ENCODE data around the gene RAB7B.

The RAB7B gene

GRCh38 chr1:205939690-205940330, 63.4 kb downstream of the RAB7B start:
- Mint-ChIP-seq H3K36me3 (no peaks in the 10 kb centered on the region), H3K4me1 (no peaks in the 10 kb centered on the region), H3K4me3 (no peak overlapping the region), H3K27me3 (peaks cover 31% of the 10 kb centered on the region), H3K27ac (no peak overlapping the region), H3K9me3 (no peaks in the 10 kb centered on the region)

DNA sequence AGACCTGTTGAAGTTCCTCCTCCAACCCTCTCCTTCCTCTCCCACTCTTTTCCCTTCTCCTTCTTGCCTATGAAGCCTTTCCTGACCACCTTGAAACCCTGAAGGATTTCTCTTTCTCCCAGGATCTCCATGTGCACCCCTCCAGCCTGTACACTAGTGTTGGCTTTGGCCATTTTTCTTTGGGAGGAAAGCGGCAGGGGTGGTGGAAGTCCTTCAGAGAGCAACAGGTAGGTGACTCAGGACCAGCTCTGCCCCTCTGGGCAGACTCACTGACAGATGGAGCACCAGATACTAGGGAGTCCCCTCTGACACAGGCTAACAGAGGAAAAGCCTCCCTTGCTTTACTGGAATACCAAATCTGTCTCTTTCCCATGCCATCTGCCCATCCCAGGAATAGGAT, 64.5 kb downstream of the RAB7B start:
- Mint-ChIP-seq H3K4me3 (no peak overlapping the region), H3K36me3 (no peaks in the 10 kb centered on the region), H3K4me1 (no peaks in the 10 kb centered on the region), H3K27ac (no peak overlapping the region), H3K9me3 (no peaks in the 10 kb centered on the region), H3K27me3 (peaks cover 28% of the 10 kb centered on the region)

DNA sequence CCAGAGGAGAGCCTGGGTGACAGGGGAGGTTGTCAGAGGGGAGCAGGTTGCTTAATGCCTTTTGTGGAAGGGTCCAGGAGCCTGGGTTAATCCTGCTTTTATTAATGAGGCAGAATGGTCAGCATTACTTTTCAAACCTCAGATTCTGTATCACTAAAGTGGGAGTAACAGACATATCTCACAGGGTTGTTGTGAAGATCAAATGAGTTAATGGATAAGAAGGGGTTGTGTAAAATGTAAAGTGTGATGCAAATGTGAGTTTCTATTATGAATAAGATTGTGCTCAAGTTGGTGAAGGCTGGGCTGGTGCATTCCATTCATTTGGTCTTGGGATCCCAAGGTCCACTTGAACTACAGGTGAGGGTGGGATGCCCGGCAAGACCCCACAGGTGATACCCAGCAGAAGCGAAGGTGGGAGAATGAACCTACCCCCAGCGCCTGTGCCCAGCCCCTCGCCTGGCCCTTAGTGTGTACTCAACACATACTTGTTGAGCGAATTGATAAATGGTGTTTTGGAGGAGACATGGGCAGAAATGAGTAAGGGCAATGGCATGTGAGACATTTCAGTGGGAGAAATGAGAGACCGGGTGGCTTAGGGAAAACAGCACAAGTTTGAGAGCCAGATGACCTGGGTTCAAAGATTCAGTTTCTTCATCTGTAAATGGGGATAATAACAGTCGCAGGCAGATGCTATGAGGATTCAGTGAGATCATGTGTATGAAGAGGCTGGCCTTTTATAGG, 66.2 kb downstream of the RAB7B start:
- H3K4me1 Mint-ChIP-seq, result no peaks in the 10 kb centered on the region
- no peak overlapping the region for H3K4me3 Mint-ChIP-seq
- H3K9me3 Mint-ChIP-seq, result no peaks in the 10 kb centered on the region
- no peaks in the 10 kb centered on the region for H3K36me3 Mint-ChIP-seq
- peaks cover 24% of the 10 kb centered on the region for H3K27me3 Mint-ChIP-seq
- no peak overlapping the region for H3K27ac Mint-ChIP-seq

GRCh38 chr1:205936311-205936710, 66.9 kb downstream of the RAB7B start:
- Mint-ChIP-seq H3K27ac (no peak overlapping the region), H3K9me3 (no peaks in the 10 kb centered on the region), H3K27me3 (peaks cover 22% of the 10 kb centered on the region), H3K36me3 (no peaks in the 10 kb centered on the region), H3K4me1 (no peaks in the 10 kb centered on the region), H3K4me3 (no peak overlapping the region)

GRCh38 chr1:205935869-205936268, 67.3 kb downstream of the RAB7B start:
- H3K9me3 Mint-ChIP-seq, result no peaks in the 10 kb centered on the region

DNA sequence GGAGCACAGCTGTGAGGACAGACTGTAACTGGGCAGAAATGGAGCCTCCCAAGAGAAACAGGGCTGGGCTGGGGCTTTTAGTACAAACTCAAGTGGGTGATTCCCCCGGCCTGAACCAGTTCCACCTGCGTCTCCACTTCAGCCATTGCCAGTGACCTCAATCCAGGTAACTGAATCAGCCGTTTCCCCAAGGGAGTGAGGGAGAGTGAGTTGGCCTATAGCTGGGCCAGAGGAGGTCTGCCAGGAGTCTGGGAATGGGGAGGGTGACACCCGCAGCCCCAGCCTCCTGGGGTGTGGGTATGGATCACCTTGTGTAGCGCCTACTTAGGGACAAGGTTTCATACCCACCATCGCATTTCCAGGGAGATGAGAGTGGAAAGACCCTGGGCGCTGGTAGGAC, 68.4 kb downstream of the RAB7B start:
- Mint-ChIP-seq H3K27me3 (peaks cover 17% of the 10 kb centered on the region), H3K27ac (no peak overlapping the region)

More at GRCh38 chr1:205935869-205936268, 67.3 kb downstream of the RAB7B start:
- no peaks in the 10 kb centered on the region for H3K4me1 Mint-ChIP-seq
- H3K4me3 Mint-ChIP-seq, result no peak overlapping the region
- no peaks in the 10 kb centered on the region for H3K36me3 Mint-ChIP-seq
- H3K27ac Mint-ChIP-seq, result no peak overlapping the region
- H3K27me3 Mint-ChIP-seq, result peaks cover 22% of the 10 kb centered on the region

GRCh38 chr1:205933671-205934618, 69.2 kb downstream of the RAB7B start:
- Mint-ChIP-seq H3K9me3 (no peaks in the 10 kb centered on the region), H3K27ac (no peak overlapping the region), H3K36me3 (no peaks in the 10 kb centered on the region), H3K27me3 (peaks cover 14% of the 10 kb centered on the region), H3K4me1 (no peaks in the 10 kb centered on the region), H3K4me3 (no peak overlapping the region)

More for the DNA sequence above, 68.4 kb downstream of the RAB7B start:
- Mint-ChIP-seq H3K4me1 (no peaks in the 10 kb centered on the region), H3K9me3 (no peaks in the 10 kb centered on the region), H3K4me3 (no peak overlapping the region), H3K36me3 (no peaks in the 10 kb centered on the region)

DNA sequence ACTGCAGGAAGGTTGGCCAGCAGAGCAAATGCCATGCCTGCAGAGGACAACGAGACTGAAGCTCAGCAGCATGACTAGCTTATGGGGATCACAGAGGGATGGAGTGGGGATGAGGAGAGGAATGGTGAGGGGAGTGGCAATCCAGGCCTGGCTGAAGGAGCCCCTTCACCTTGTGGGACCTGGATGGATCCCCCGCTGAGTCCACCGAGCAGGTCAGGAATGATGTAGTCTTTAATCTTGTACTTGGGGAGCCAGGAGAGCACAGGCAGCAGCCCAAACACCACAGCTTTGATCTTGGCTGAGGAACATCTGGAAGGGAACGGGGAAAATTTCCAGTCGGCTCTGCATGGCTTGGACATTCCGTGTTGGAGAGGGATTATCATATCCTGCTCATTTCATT, 70.4 kb downstream of the RAB7B start:
- no peaks in the 10 kb centered on the region for H3K4me1 Mint-ChIP-seq
- peaks cover 10% of the 10 kb centered on the region for H3K27me3 Mint-ChIP-seq
- H3K36me3 Mint-ChIP-seq, result no peaks in the 10 kb centered on the region
- H3K9me3 Mint-ChIP-seq, result no peaks in the 10 kb centered on the region
- H3K4me3 Mint-ChIP-seq, result no peak overlapping the region
- no peak overlapping the region for H3K27ac Mint-ChIP-seq

DNA sequence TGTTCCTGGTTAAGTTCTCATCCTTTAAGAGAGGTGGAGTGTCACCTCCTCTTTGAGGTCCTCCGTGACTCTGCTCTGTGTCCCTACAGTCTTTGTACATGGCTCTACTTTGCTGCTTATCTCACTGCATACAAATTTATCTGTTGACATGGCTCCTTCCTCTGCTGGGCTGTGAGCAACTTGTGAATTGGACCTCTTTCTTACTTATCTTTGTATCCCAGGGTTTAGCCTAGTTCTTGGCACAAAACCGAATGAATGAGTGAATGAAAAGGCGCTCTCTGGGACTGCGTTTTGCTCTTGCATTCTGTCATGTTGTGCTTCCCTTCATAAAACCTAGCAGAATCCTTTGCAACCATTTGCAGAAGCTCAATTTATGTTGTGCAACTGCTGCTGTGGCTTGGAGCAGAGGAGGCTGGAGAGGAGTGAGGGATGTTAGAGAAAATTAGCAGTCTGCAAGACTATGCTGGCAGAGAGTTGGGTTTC, 72.4 kb downstream of the RAB7B start:
- Mint-ChIP-seq H3K9me3 (no peaks in the 10 kb centered on the region), H3K27ac (no peak overlapping the region), H3K27me3 (peaks cover 6% of the 10 kb centered on the region), H3K36me3 (no peaks in the 10 kb centered on the region), H3K4me3 (no peak overlapping the region), H3K4me1 (no peaks in the 10 kb centered on the region)

GRCh38 chr1:205930195-205930577, 73.0 kb downstream of the RAB7B start:
- no peaks in the 10 kb centered on the region for H3K36me3 Mint-ChIP-seq
- no peak overlapping the region for H3K27ac Mint-ChIP-seq
- no peak overlapping the region for H3K4me3 Mint-ChIP-seq
- no peaks in the 10 kb centered on the region for H3K9me3 Mint-ChIP-seq
- peaks cover 6% of the 10 kb centered on the region for H3K27me3 Mint-ChIP-seq
- no peaks in the 10 kb centered on the region for H3K4me1 Mint-ChIP-seq

DNA sequence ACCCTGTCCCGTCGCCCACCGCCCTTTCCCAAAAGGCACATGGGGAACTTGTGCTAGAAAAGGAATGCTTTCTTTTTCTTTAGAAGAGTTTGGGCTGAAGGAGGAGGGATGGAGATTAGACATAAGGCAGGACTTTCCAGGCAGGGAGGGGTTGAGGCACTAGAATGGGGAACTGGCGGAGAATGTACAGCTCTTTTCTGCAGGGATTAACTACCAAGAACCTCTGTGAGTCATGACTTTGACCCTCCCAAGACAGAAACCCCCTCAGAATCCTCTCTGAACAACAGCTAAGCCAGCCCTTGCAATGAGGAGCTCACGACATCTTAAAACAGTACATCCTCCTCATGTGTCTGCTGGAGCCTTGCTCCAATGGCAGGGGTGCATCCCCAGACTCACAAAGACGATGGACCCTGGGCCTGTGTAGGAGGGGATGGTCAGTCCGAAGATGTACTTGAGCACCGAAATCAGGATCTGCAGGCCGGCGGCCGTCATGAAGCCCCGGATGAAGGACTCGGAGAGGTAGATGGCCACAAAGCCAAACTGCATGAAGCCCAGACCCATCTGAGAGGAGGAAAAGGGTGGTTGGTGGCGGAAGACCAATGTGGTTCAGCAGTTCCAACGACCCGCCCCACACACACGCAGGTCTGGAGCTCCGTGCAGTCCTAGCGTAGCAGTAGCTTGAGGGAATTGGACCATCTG, 73.5 kb downstream of the RAB7B start:
- Mint-ChIP-seq H3K9me3 (no peaks in the 10 kb centered on the region), H3K27ac (no peak overlapping the region), H3K36me3 (no peaks in the 10 kb centered on the region), H3K27me3 (peaks cover 4% of the 10 kb centered on the region), H3K4me3 (no peak overlapping the region), H3K4me1 (no peaks in the 10 kb centered on the region)

DNA sequence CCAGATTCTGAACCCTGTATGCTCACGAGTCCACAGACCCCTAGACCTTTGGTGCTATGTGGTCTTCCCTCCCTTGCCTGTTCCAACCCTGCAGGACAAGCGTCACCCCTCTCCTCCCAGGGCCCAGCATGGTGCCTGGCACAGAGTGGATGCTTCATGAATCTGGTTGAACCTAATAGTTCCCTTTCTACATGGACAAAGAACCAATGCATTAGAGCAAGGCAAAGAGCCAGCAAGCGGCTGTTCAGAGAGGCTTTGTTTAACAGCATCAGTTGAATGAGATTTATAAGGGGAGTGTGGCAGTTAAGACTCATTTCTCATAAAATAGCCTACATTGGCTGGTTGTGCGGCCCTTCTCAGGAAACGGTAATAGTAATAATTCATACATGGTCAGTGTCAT, 74.9 kb downstream of the RAB7B start:
- H3K27me3 Mint-ChIP-seq, result peaks cover 4% of the 10 kb centered on the region
- H3K36me3 Mint-ChIP-seq, result no peaks in the 10 kb centered on the region
- no peaks in the 10 kb centered on the region for H3K9me3 Mint-ChIP-seq
- H3K27ac Mint-ChIP-seq, result no peak overlapping the region
- H3K4me3 Mint-ChIP-seq, result no peak overlapping the region
- H3K4me1 Mint-ChIP-seq, result no peaks in the 10 kb centered on the region

DNA sequence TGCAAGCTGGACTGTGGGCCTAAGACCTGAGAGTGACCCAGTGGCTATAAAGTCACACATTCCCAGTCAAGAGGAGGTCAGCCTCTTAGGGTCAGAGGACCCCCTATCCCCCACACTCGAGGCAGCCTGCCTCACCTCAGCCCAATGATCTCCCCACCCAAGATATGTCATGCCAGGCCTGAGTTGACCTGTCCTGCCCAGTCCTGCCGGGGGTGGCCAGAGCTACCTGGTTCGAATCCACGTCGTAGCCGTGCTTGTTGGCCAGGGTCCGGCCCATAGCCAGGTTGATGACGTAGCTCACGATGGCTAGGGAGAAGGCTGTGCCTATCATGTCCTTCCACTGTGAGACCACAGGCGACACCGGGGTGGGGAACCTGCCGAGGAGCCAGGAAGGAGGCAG, 75.5 kb downstream of the RAB7B start:
- H3K27me3 Mint-ChIP-seq, result peaks cover 3% of the 10 kb centered on the region
- no peak overlapping the region for H3K27ac Mint-ChIP-seq
- no peaks in the 10 kb centered on the region for H3K36me3 Mint-ChIP-seq
- no peaks in the 10 kb centered on the region for H3K9me3 Mint-ChIP-seq
- no peaks in the 10 kb centered on the region for H3K4me1 Mint-ChIP-seq
- no peak overlapping the region for H3K4me3 Mint-ChIP-seq

DNA sequence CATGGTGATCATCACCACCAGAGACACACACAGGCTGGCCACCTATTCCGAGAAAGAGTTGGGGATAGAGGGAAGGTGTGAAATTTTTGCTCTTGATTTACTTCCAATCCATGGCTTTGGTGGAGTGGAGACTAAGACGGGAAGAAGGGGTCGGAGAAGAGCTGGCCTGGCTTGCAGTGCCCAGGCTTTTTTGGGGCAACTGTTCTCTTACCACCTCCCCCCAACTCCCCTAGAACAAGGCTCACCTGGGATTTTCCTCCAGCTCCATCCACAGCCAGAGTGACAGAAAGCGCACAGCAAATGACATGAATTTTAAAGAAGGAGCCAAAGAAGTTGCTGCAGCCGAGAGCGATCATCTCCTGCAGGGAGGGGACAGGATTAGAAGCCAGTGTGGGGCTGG, 75.9 kb downstream of the RAB7B start:
- no peak overlapping the region for H3K4me3 Mint-ChIP-seq
- H3K27ac Mint-ChIP-seq, result no peak overlapping the region
- no peaks in the 10 kb centered on the region for H3K27me3 Mint-ChIP-seq
- H3K36me3 Mint-ChIP-seq, result no peaks in the 10 kb centered on the region
- no peaks in the 10 kb centered on the region for H3K9me3 Mint-ChIP-seq
- no peaks in the 10 kb centered on the region for H3K4me1 Mint-ChIP-seq

Data from activated naive CD4-positive, alpha-beta T cell treated with anti-CD3 and anti-CD28 coated beads, Interleukin-2, amount 50 U/mL, for 24 hours (primary cell).